GM18520 (cell line): Measurements from ENCODE around the gene COX19.

Experiments used
- ATAC-seq: cut with Tn5 transposase; IDR thresholded peaks from one replicate; pipeline ENCODE4 v1.9.1; 2021; ENCODE audit not compliant: unreplicated experiment

The COX19 gene

DNA sequence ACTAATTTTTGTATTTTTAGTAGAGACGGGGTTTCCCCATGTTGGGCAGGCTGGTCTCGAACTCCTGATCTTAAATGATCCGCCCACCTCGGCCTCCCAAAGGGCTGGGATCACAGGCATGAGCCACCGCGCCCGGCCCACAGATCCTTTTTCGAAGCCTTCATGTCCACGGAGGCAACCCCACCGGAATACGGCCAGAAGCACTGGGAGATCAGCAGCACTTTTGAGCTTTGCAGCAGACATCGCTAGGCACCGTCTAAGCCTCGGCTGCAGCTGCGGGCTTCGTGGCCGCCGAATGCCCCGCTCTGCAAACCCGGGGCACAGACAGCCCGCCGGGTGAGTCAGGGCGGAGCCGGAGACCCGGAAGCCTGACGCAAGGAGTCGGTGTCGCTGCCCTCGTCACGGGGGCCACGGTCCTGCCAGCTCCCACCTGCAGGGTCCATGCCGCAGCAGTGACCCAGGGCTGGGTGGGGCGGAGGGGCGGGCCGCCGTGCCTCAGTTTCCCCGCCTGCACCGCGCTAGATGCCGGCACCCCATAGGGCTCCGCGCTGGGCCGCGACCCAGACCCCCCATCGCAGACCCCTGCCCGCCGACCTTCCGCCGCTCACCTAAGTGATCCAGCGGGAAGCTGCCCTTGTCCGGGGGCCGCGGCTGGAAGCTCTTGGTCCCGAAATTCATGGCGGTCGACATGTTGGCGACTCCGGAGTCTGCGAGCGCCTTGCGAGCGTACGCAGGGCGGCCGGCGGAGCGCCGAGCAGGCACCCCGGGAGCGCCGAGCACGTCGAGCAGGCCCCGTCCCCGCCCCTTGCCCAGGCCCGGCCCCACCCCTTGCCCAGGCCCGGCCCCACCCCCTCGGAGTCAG is at the start of gene COX19:
Gene COX19, minus strand, starts transcription at position 730 of the 862 bp plus-strand sequence. Its CDS starts 40 bp downstream, at position 690.
- peak; percentile 38 for ATAC-seq

- peak; percentile 36 for ATAC-seq
Observed at GRCh38 chr7:1024331-1024841, 49.0 kb upstream of the COX19 start.

- ATAC-seq: no peak
Observed at GRCh38 chr7:1022801-1023465, 47.6 kb upstream of the COX19 start.

- ATAC-seq: no peak
Observed at GRCh38 chr7:1022356-1022755, 47.0 kb upstream of the COX19 start.

DNA sequence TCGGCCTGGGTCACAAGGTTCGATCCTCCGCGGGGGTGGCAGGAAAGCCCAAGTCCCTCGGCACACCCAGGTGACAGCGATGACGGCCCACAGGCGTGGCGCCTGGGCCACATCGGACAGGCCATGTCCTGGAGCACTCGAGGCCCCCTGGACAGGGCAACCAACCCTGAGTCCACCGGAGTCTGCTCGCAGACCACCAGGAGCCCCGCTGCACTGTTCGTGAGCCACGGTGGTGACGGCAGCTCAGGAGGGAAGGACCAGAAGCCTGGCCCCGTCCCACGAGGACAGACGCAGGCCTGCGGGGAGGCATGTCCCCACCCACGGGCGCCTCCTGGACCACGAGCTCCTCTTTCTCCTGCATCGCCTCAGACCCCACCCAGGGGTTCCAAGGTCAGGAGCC is 46.6 kb upstream of the COX19 start:
- no peak for ATAC-seq

GRCh38 chr7:1021366-1021765 is 46.0 kb upstream of the COX19 start:
- no peak for ATAC-seq

- no peak for ATAC-seq
Observed at GRCh38 chr7:1020849-1021251, 45.5 kb upstream of the COX19 start.

- no peak for ATAC-seq
Observed at GRCh38 chr7:1019789-1020610, 44.7 kb upstream of the COX19 start.

- ATAC-seq: no peak
Observed at GRCh38 chr7:1019255-1019785, 44.0 kb upstream of the COX19 start.

GRCh38 chr7:1018334-1018695 is 43.0 kb upstream of the COX19 start:
- ATAC-seq: no peak

DNA sequence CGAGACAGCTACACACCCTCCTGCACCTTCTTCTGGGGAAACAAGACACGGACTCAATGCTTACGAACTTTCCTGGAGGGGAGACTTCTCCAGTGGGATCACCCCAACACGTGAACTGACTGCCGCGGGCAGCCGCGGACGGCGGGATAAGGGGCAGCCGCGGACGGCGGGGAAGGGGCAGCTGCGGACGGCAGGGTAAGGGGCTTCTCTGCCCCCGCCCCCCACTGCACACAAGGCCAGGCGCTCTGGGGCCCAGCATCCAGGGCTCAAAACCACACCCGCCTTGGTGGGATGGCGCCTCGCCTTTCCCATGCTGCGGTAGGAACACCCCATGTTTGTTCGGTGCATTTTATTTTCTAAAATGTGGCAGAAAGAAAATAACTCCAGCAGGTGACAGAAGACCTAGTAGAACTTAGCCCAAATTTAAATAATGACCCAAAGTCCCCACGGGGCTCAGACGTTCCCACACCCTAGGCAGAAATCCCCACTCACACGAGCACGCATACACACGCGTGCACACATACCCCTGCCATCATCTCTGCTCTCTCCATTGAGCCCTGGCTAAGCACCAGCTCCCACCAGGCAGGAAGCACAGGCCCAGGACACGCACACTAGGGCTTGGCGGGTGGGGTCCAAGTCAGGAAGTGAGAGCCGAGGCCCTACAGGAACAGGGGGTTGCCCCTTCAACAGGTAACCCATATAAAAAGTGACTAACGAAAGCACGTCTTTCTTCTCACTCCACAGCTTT is 42.4 kb upstream of the COX19 start:
- no peak for ATAC-seq

GRCh38 chr7:1016577-1017531 is 41.5 kb upstream of the COX19 start:
- ATAC-seq: no peak

DNA sequence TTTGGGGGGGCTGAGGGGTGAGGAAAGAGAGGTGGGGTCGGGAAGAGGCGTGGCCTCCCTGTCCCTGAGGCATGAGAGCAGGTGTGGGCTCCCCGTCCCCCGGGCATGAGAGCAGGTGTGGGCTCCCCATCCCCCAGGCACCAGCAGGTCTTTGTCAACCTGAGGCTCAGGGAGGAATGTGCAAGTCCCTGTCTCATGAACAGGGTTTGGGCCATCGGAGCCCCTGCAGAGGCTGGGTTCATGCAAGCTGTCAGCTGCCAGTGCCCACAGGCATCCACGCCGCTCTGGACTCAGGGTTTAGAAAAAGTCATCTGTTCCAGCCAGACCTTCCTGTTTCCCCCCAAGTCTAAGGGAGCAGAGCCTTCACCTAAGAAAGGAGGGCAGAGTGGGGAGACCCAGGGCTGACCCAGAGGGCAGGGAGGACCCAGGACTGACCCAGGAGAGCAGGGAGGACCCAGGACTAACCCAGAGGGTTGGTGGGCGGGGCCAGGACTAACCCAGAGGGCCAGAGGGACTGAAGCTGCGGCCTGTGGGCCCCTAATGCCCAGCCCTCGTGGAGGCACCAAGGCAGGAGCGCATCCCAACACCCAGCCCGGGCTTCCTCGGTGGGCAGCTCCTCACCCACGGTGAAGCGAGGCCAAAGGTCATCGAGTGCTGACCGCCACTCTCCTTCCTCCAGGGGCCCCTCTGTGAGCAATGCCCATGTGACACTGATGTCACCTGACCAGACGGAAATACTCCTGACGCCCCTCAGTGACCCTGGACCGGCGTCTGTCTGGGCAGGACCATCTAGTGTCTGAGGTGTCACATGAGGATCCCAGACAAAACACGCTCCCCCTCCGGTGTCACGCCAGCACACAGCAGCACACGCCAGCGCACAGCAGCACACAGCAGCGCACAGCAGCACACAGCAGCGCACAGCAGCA is 40.1 kb upstream of the COX19 start:
- no peak for ATAC-seq

- ATAC-seq: no peak
Observed at GRCh38 chr7:1014681-1015080, 39.3 kb upstream of the COX19 start.

- ATAC-seq: no peak
Observed at GRCh38 chr7:1013581-1013980, 38.2 kb upstream of the COX19 start.

- ATAC-seq: no peak
Observed at GRCh38 chr7:1012716-1013095, 37.4 kb upstream of the COX19 start.

- no peak for ATAC-seq
Observed at GRCh38 chr7:1012004-1012715, 36.8 kb upstream of the COX19 start.
